Measurements from ENCODE around the gene TP73.

The TP73 gene

DNA sequence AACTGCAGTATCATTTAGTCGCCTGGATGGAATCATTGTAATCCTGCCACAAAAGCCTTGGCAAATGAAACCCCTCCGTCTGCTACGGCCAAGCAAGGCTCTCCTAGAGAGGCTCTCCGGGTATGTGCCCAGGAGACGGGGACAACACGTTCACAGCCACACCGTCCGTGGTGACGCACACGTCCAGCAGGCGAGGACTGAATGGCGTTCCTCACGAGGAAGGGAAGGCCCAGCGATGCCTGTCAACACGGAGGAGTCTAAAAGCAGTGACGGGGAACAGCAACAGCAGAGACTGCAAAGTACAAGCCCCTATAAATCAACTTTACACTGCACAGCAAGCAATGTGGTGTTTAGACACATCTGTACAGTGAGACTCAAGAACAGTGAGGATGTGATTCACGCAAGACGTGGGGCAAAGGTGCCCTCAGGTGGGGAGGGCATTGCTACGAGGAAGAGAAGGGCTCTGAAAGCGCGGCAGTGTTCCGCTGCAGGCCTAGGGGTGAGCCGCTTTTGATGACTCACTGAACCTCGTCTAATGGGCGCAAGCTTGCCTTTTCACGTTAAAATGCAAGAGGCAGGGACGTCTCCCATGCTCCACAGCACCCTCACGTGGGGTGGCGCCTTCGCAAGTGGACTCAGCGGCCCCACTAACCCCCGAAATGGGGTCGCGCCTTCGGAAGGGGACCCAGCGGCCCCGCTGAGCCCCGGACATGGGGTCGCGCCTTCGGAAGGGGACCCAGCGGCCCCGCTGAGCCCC lies 9.2 kb upstream of the TP73 start:
- peaks cover 18% of the 10 kb centered on the region for H3K36me3 ChIP-seq (ENCODE audit: control insufficient read depth, insufficient read depth, low read length)
- TF ChIP-seq, protein P1, sequence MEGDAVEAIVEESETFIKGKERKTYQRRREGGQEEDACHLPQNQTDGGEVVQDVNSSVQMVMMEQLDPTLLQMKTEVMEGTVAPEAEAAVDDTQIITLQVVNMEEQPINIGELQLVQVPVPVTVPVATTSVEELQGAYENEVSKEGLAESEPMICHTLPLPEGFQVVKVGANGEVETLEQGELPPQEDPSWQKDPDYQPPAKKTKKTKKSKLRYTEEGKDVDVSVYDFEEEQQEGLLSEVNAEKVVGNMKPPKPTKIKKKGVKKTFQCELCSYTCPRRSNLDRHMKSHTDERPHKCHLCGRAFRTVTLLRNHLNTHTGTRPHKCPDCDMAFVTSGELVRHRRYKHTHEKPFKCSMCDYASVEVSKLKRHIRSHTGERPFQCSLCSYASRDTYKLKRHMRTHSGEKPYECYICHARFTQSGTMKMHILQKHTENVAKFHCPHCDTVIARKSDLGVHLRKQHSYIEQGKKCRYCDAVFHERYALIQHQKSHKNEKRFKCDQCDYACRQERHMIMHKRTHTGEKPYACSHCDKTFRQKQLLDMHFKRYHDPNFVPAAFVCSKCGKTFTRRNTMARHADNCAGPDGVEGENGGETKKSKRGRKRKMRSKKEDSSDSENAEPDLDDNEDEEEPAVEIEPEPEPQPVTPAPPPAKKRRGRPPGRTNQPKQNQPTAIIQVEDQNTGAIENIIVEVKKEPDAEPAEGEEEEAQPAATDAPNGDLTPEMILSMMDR (IDR thresholded peaks at IDR 0.05; ENCODE audit: insufficient read depth, low read length, poor library complexity, severe bottlenecking) = no peak
- H3K4me3 ChIP-seq (replicated peaks; ENCODE audit: low read depth, low read length) = no peak overlapping the region
- DNase-seq (ENCODE audit: extremely low read depth, insufficient read length) = no peak
- H3K27me3 ChIP-seq (replicated peaks; ENCODE audit: control insufficient read depth, insufficient read depth, low read length) = no peaks in the 10 kb centered on the region

DNA sequence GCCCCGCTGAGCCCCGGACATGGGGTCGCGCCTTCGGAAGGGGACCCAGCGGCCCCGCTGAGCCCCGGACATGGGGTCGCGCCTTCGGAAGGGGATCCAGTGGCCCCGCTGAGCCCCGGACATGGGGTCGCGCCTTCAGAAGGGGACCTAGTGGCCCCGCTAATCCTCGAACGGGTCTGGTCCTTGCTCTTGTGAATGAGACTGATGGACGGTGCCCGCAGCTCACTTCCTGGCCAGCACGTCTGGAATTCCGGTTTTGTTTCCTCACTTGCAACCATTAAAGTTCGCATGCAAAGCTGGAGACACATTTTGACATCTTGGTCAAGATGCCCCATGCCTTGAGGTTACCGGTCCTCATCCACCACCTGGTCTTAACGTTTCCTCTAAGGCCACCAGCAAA lies 8.0 kb upstream of the TP73 start:
- DNase-seq (ENCODE audit: extremely low read depth, insufficient read length) = no peak
- no peak overlapping the region for H3K4me3 ChIP-seq (replicated peaks; ENCODE audit: low read depth, low read length)
- TF ChIP-seq, protein P1 (IDR thresholded peaks at IDR 0.05; ENCODE audit: insufficient read depth, low read length, poor library complexity, severe bottlenecking) = no peak
- peaks cover 17% of the 10 kb centered on the region for H3K36me3 ChIP-seq (ENCODE audit: control insufficient read depth, insufficient read depth, low read length)
- no peaks in the 10 kb centered on the region for H3K27me3 ChIP-seq (replicated peaks; ENCODE audit: control insufficient read depth, insufficient read depth, low read length)

DNA sequence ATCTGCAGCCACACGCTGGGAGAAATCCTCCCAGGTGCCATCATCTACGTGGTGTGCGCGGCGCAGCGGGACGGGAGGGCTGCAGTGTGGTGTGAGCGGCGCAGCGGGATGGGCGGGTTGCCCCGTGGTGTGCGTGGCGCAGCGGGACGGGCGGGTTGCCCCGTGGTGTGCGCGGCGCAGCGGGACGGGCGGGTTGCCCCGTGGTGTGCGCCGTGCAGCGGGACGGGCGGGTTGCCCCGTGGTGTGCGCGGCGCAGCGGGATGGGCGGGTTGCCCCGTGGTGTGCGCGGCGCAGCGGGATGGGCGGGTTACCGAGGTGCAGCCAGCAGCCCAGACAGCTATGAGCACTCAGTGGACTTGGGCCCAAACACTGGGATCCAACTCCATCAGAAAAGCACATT lies 7.1 kb upstream of the TP73 start:
- Histone ChIP-seq H3K27me3 (replicated peaks; ENCODE audit: control insufficient read depth, insufficient read depth, low read length) (no peaks in the 10 kb centered on the region), H3K4me3 (replicated peaks; ENCODE audit: low read depth, low read length) (no peak overlapping the region), H3K36me3 (ENCODE audit: control insufficient read depth, insufficient read depth, low read length) (peaks cover 12% of the 10 kb centered on the region)
- TF ChIP-seq, protein P1 (IDR thresholded peaks at IDR 0.05; ENCODE audit: insufficient read depth, low read length, poor library complexity, severe bottlenecking) = no peak
- no peak for DNase-seq (ENCODE audit: extremely low read depth, insufficient read length)

DNA sequence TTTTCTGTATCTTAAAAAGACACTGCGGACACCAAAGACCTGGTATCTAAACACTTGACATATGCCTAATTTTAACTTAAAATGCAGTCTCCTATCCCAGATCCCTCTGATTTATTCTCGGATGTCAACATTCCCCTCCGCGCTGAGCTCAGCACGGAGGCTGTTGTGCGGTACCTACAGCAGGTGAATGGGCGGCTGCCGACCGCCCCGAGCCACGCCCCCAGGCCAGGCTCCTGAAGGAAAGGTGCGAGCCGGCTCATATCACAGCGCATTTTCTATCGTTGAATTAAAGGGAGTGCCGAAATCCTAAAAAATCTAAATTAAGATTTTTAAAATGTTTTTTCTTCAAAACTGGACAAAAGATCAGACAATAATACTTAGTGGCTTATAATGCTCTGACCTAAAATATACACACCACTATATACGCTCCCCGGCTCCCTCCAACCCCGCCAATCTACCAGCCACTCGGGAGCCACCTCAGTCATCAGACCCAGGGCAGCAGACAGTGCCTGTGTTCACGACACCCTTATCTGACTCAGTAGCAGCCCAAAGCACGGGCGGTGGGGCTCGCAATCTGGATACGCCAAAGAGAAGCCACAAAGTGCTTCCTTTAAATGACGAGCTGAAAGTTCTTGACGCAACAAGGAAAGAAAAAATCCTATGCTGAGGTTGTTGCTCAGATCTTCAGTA lies 6.5 kb upstream of the TP73 start:
- H3K36me3 ChIP-seq (ENCODE audit: control insufficient read depth, insufficient read depth, low read length) = peaks cover 12% of the 10 kb centered on the region
- no peaks in the 10 kb centered on the region for H3K27me3 ChIP-seq (replicated peaks; ENCODE audit: control insufficient read depth, insufficient read depth, low read length)
- no peak overlapping the region for H3K4me3 ChIP-seq (replicated peaks; ENCODE audit: low read depth, low read length)
- DNase-seq (ENCODE audit: extremely low read depth, insufficient read length) = no peak
- TF ChIP-seq, protein P1 (IDR thresholded peaks at IDR 0.05; ENCODE audit: insufficient read depth, low read length, poor library complexity, severe bottlenecking) = no peak

DNA sequence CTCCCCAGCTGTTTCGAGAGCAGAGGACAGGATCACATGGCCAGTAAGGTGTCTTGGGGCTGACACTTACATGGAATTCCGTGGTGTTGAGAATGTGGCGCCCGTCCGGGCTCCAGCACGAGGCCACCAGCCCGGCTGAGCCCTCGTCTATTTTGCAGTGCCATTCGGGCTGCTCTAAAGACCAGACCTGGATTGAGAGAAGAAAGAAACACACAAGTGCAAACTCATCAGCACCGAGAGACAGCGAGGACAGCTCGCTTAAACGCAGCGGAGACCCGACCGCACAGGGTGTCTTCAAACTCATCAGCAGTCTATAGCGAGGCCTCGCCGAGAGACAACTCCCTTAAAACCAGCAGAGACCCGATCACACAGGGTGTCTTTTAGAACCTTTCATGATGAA lies 5.7 kb upstream of the TP73 start:
- TF ChIP-seq, protein P1 (IDR thresholded peaks at IDR 0.05; ENCODE audit: insufficient read depth, low read length, poor library complexity, severe bottlenecking) = no peak
- DNase-seq (ENCODE audit: extremely low read depth, insufficient read length) = no peak
- H3K4me3 ChIP-seq (replicated peaks; ENCODE audit: low read depth, low read length) = no peak overlapping the region
- H3K27me3 ChIP-seq (replicated peaks; ENCODE audit: control insufficient read depth, insufficient read depth, low read length) = no peaks in the 10 kb centered on the region
- peaks cover 8% of the 10 kb centered on the region for H3K36me3 ChIP-seq (ENCODE audit: control insufficient read depth, insufficient read depth, low read length)
